ENCODE data around the gene SAE1. TPM values are rescaled to one million over a fixed set of nuclear protein-coding genes. Genes with fewer than 3 reads are reported as not detected.
A peak's percentile ranks its signal among the peaks of the same experiment; 100 is the strongest.
"Not testable (repeated sequence)": the region's sequence is repeated elsewhere in the genome, so short reads cannot be mapped to it uniquely, and the experiment has no call there.

SAE1 gene
- total RNA-seq, 1 donor from 2014 or later, result 141 TPM

DNA sequence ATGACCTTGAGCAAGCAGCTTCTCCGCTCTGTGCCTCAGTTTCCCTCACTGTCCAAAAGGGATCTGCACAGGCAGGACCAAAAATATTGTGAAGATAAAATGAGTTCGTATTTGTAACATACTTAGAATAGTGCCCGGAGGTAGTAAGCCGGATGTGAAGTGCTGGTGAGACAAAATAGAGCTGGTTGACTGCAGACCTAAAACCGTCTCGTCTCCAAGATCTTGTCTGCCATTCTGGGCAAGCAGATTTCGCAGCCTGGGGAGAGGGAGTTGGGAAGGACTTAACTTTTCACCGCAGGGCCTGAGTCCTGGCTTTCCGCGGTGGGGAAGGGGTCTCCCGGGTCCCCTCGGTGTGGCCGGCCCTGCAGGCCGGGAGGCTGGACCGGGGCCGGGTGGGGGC is 108.5 kb downstream of the SAE1 start:
- peak overlapping the region; percentile 56 for H3K4me3 Mint-ChIP-seq
- H3K4me1 Mint-ChIP-seq (ENCODE audit: low read depth), result peaks cover 6% of the 10 kb centered on the region
- DNase-seq (ENCODE audit: low spot score), result no peak
- peaks cover 2% of the 10 kb centered on the region for H3K36me3 Mint-ChIP-seq (ENCODE audit: low read depth)
- no peak overlapping the region for H3K27ac Mint-ChIP-seq
- no peaks in the 10 kb centered on the region for H3K9me3 Mint-ChIP-seq
- intact Hi-C loops (cut with micrococcal nuclease), result no loop called here
- H3K27me3 Mint-ChIP-seq (ENCODE audit: insufficient read depth), result peaks cover 9% of the 10 kb centered on the region

- H3K4me1 Mint-ChIP-seq (ENCODE audit: low read depth), result peaks cover 8% of the 10 kb centered on the region
- H3K27me3 Mint-ChIP-seq (ENCODE audit: insufficient read depth), result peaks cover 11% of the 10 kb centered on the region
- H3K9me3 Mint-ChIP-seq, result no peaks in the 10 kb centered on the region
- intact Hi-C loops (cut with micrococcal nuclease), result loop anchor here (5.0 kb wide), 1 partner anchor 202 kb away; no protein-coding TSS in a partner anchor
- H3K4me3 Mint-ChIP-seq, result no peak overlapping the region
- H3K27ac Mint-ChIP-seq, result no peak overlapping the region
- peaks cover 2% of the 10 kb centered on the region for H3K36me3 Mint-ChIP-seq (ENCODE audit: low read depth)
- DNase-seq (ENCODE audit: low spot score), result peak; percentile 52
Measured at GRCh38 chr19:47239610-47240296, 109.1 kb downstream of the SAE1 start.

- Mint-ChIP-seq H3K27me3 (ENCODE audit: insufficient read depth) (peaks cover 11% of the 10 kb centered on the region), H3K27ac (no peak overlapping the region), H3K4me3 (no peak overlapping the region), H3K4me1 (ENCODE audit: low read depth) (peaks cover 11% of the 10 kb centered on the region), H3K9me3 (no peaks in the 10 kb centered on the region), H3K36me3 (ENCODE audit: low read depth) (peaks cover 2% of the 10 kb centered on the region)
- intact Hi-C loops (cut with micrococcal nuclease), result loop anchor here (5.0 kb wide), 1 partner anchor 203 kb away; no protein-coding TSS in a partner anchor
- DNase-seq (ENCODE audit: low spot score), result no peak
Measured at GRCh38 chr19:47240556-47240955, 109.9 kb downstream of the SAE1 start.

- DNase-seq (ENCODE audit: low spot score), result peak; percentile 76
- H3K27ac Mint-ChIP-seq, result no peak overlapping the region
- H3K36me3 Mint-ChIP-seq (ENCODE audit: low read depth), result peaks cover 2% of the 10 kb centered on the region
- H3K9me3 Mint-ChIP-seq, result no peaks in the 10 kb centered on the region
- intact Hi-C loops (cut with micrococcal nuclease), result loop anchor here (5.0 kb wide), 1 partner anchor 204 kb away; no protein-coding TSS in a partner anchor
- no peak overlapping the region for H3K4me3 Mint-ChIP-seq
- peaks cover 11% of the 10 kb centered on the region for H3K4me1 Mint-ChIP-seq (ENCODE audit: low read depth)
- peaks cover 7% of the 10 kb centered on the region for H3K27me3 Mint-ChIP-seq (ENCODE audit: insufficient read depth)
Measured at GRCh38 chr19:47240996-47241918, 110.6 kb downstream of the SAE1 start.

GRCh38 chr19:47241919-47242577 is 111.4 kb downstream of the SAE1 start:
- Mint-ChIP-seq H3K27me3 (ENCODE audit: insufficient read depth) (peaks cover 7% of the 10 kb centered on the region), H3K36me3 (ENCODE audit: low read depth) (peaks cover 2% of the 10 kb centered on the region), H3K4me3 (no peak overlapping the region), H3K4me1 (ENCODE audit: low read depth) (peaks cover 11% of the 10 kb centered on the region), H3K9me3 (no peaks in the 10 kb centered on the region), H3K27ac (no peak overlapping the region)
- no peak for DNase-seq (ENCODE audit: low spot score)
- intact Hi-C loops (cut with micrococcal nuclease), result loop anchor here (5.0 kb wide), 1 partner anchor 205 kb away; no protein-coding TSS in a partner anchor

GRCh38 chr19:47243364-47243775 is 112.7 kb downstream of the SAE1 start:
- Mint-ChIP-seq H3K9me3 (no peaks in the 10 kb centered on the region), H3K36me3 (ENCODE audit: low read depth) (peaks cover 2% of the 10 kb centered on the region), H3K4me1 (ENCODE audit: low read depth) (peaks cover 16% of the 10 kb centered on the region), H3K27me3 (ENCODE audit: insufficient read depth) (peaks cover 7% of the 10 kb centered on the region), H3K27ac (peak overlapping the region; percentile 93), H3K4me3 (peak overlapping the region; percentile 80)
- no peak for DNase-seq (ENCODE audit: low spot score)
- intact Hi-C loops (cut with micrococcal nuclease), result loop anchor here (1.0 to 5.0 kb wide), 2 partner anchors 31 to 206 kb away; partner anchors contain the start of gene INAFM1

GRCh38 chr19:47243776-47244547 is 113.3 kb downstream of the SAE1 start:
- DNase-seq (ENCODE audit: low spot score), result peak; percentile 90
- Mint-ChIP-seq H3K4me3 (peak overlapping the region; percentile 80), H3K9me3 (no peaks in the 10 kb centered on the region), H3K27me3 (ENCODE audit: insufficient read depth) (peaks cover 7% of the 10 kb centered on the region), H3K27ac (peak overlapping the region; percentile 93), H3K36me3 (ENCODE audit: low read depth) (peaks cover 2% of the 10 kb centered on the region), H3K4me1 (ENCODE audit: low read depth) (peaks cover 14% of the 10 kb centered on the region)
- intact Hi-C loops (cut with micrococcal nuclease), result loop anchor here (1.0 to 5.0 kb wide), 9 partner anchors 12 to 207 kb away; partner anchors contain the start of genes BBC3, CCDC9 and INAFM1

- Mint-ChIP-seq H3K27ac (peak overlapping the region; percentile 48), H3K36me3 (ENCODE audit: low read depth) (no peaks in the 10 kb centered on the region), H3K4me1 (ENCODE audit: low read depth) (peaks cover 10% of the 10 kb centered on the region), H3K9me3 (no peaks in the 10 kb centered on the region), H3K27me3 (ENCODE audit: insufficient read depth) (peaks cover 2% of the 10 kb centered on the region), H3K4me3 (no peak overlapping the region)
- intact Hi-C loops (cut with micrococcal nuclease), result loop anchor here (1.0 kb wide), 2 partner anchors 117 to 234 kb away; partner anchors contain the start of gene SAE1
- DNase-seq (ENCODE audit: low spot score), result peak; percentile 69
Measured at GRCh38 chr19:47247308-47247990, 116.8 kb downstream of the SAE1 start.

GRCh38 chr19:47253016-47253415 is 122.4 kb downstream of the SAE1 start:
- H3K27me3 Mint-ChIP-seq (ENCODE audit: insufficient read depth); H3K27ac Mint-ChIP-seq; H3K4me3 Mint-ChIP-seq; DNase-seq (ENCODE audit: low spot score); H3K9me3 Mint-ChIP-seq; H3K4me1 Mint-ChIP-seq (ENCODE audit: low read depth); H3K36me3 Mint-ChIP-seq (ENCODE audit: low read depth); intact Hi-C loops (cut with micrococcal nuclease): not testable (repeated sequence)

- peaks cover 2% of the 10 kb centered on the region for H3K27me3 Mint-ChIP-seq (ENCODE audit: insufficient read depth)
Measured at GRCh38 chr19:47253467-47253881, 122.8 kb downstream of the SAE1 start.

DNA sequence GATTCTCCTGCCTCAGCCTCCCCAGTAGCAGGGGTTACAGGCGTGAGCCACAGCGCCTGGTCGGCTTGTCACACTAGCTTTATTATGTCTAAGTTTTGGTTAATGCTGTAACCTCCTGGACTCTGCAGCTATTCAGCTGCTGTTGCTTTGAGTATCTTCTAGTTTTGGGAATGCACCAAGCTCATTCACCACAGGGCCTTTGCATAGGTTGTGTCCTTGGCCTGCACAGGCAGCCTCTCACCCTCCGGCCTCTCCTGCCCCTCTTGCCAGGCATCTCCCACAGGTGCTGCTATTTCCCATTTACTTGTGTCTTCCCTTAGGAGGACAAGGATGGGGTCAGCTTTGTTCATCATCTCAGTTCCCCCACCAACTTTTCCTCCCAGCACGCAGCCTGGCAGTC is 123.3 kb downstream of the SAE1 start:
- Mint-ChIP-seq H3K4me3 (no peak overlapping the region), H3K27ac (no peak overlapping the region), H3K4me1 (ENCODE audit: low read depth) (peaks cover 19% of the 10 kb centered on the region), H3K9me3 (no peaks in the 10 kb centered on the region), H3K36me3 (ENCODE audit: low read depth) (peaks cover 12% of the 10 kb centered on the region), H3K27me3 (ENCODE audit: insufficient read depth) (peaks cover 2% of the 10 kb centered on the region)
- intact Hi-C loops (cut with micrococcal nuclease), result no loop called here
- no peak for DNase-seq (ENCODE audit: low spot score)

More at GRCh38 chr19:47253467-47253881, 122.8 kb downstream of the SAE1 start:
- no peaks in the 10 kb centered on the region for H3K9me3 Mint-ChIP-seq
- H3K4me3 Mint-ChIP-seq, result no peak overlapping the region
- intact Hi-C loops (cut with micrococcal nuclease), result no loop called here
- H3K27ac Mint-ChIP-seq, result no peak overlapping the region
- no peak for DNase-seq (ENCODE audit: low spot score)
- peaks cover 7% of the 10 kb centered on the region for H3K36me3 Mint-ChIP-seq (ENCODE audit: low read depth)
- peaks cover 14% of the 10 kb centered on the region for H3K4me1 Mint-ChIP-seq (ENCODE audit: low read depth)
